Loucy (cell line): ENCODE measurements around the gene PBX1.

Experiments used
- CTCF ChIP-seq: fragments of 200-600 bp; sonication (generic); conservative IDR thresholded peaks from 2 replicates; pipeline ENCODE4 v1.5.1; 2014; ENCODE audit warnings: mild to moderate bottlenecking, antibody characterized with exemption, low read length
- EZH2phosphoT487 ChIP-seq: fragments of 200-600 bp; IDR thresholded peaks from 2 replicates; pipeline ENCODE4 v1.6.1; 2018; ENCODE audit warnings: antibody characterized with exemption, mild to moderate bottlenecking, moderate library complexity, borderline replicate concordance

DNA sequence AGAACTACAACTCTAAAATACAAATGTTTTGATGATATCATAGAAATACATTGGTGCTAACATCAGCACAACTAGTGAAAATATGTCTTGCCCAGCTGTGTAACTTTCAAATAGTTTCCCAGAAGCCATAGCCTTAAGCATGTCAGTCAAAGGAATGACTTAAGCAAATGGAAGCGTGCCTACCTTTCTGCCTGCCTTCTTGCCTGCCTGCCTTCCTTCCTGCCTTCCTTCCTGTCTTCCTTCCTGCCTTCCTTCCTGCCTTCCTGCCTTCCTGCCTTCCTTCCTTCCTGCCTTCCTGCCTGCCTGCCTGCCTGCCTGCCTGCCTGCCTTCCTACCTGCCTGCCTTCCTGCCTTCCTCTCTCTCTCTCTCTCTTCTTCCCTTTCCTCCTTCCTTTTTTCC, 104.0 kb downstream of the PBX1 start:
- no peak for TF ChIP-seq CTCF
- TF ChIP-seq EZH2phosphoT487, result no peak
